A673 (cell line): Measurements from ENCODE around the gene PTRH2. TPM values are rescaled to one million over a fixed set of nuclear protein-coding genes. Genes with fewer than 3 reads are reported as not detected.

ENCODE experiments used
- BruUV-seq: library from RNA; stranded (reverse); fragments of 400-500 nt; replicated peaks from 2 replicates; lab custom pipeline; 2021; lab: Mats Ljungman, UMichigan
- CTCF ChIA-PET: fragments of 300-600 bp; sonication (Branson Sonifier 250); formaldehyde crosslinking; loops from one replicate; lab custom pipeline; 2022; ENCODE audit warnings: antibody characterized with exemption; lab: Charles Lee
- POLR2A ChIA-PET: fragments of 300-600 bp; sonication (Branson Sonifier 250); formaldehyde crosslinking; loops from one replicate; lab custom pipeline; 2022; ENCODE audit warnings: antibody characterized with exemption; ENCODE audit not compliant: low non-redundant PET; lab: Charles Lee
- DNase-seq: peaks from one replicate; pipeline ENCODE4 v3.0.0-alpha.2; 2015; ENCODE audit warnings: low spot score
- H3K27ac ChIP-seq: fragments of 200-600 bp; sonication (generic); 2 replicates; pipeline ENCODE4 v1.5.1; 2016; ENCODE audit warnings: mixed run types, low read depth, mild to moderate bottlenecking, mixed read lengths, antibody characterized with exemption, low read length; ENCODE audit not compliant: poor library complexity, severe bottlenecking
- H3K27me3 ChIP-seq: fragments of 200-600 bp; sonication (generic); replicated peaks from 2 replicates; pipeline ENCODE4 v1.6.1; 2017; ENCODE audit warnings: mixed run types, low read depth, mild to moderate bottlenecking, mixed read lengths, antibody characterized with exemption, low read length; ENCODE audit not compliant: insufficient read depth, poor library complexity
- H3K36me3 ChIP-seq: fragments of 200-600 bp; sonication (generic); 2 replicates; pipeline ENCODE4 v1.6.1; 2016; ENCODE audit warnings: mixed run types, mild to moderate bottlenecking, mixed read lengths, antibody characterized with exemption, low read length; ENCODE audit not compliant: insufficient read depth, poor library complexity, severe bottlenecking
- H3K4me1 ChIP-seq: fragments of 200-600 bp; sonication (generic); 2 replicates; pipeline ENCODE4 v1.6.1; 2017; ENCODE audit warnings: mixed run types, mild to moderate bottlenecking, mixed read lengths, antibody characterized with exemption, low read length; ENCODE audit not compliant: insufficient read depth, poor library complexity, severe bottlenecking
- H3K4me3 ChIP-seq: fragments of 200-600 bp; sonication (generic); 2 replicates; pipeline ENCODE4 v1.5.1; 2016; ENCODE audit warnings: low read depth, mixed run types, mild to moderate bottlenecking, mixed read lengths, low read length; ENCODE audit not compliant: poor library complexity, severe bottlenecking
- H3K9me3 ChIP-seq: fragments of 200-600 bp; sonication (generic); 2 replicates; pipeline ENCODE4 v1.6.1; 2016; ENCODE audit warnings: mixed run types, low read depth, mild to moderate bottlenecking, mixed read lengths, antibody characterized with exemption, low read length; ENCODE audit not compliant: poor library complexity, severe bottlenecking
- EZH2 ChIP-seq: fragments of 200-600 bp; sonication (generic); IDR thresholded peaks from 2 replicates; pipeline ENCODE4 v1.6.1; 2017; ENCODE audit warnings: borderline replicate concordance, low read depth, mild to moderate bottlenecking, mixed read lengths, antibody characterized with exemption, low read length; ENCODE audit not compliant: poor library complexity, severe bottlenecking
- intact Hi-C: fragments of 100-400 bp; cut with micrococcal nuclease; formaldehyde crosslinking; loops from one replicate; pipeline ENCODE4 v1.10.0; 2022; ENCODE audit not compliant: unreplicated experiment
- total RNA-seq: library from RNA; stranded (reverse); gene quantifications from 2 replicates; pipeline ENCODE4 v1.2.3, GENCODE V29; 2021
- TF ChIP-seq, protein P1 (sequence below): fragments of 300-800, 200-600 bp; sonication (generic); conservative IDR thresholded peaks from 2 replicates; pipeline ENCODE4 v1.5.1; 2017; ENCODE audit warnings: low read depth, mild to moderate bottlenecking, antibody characterized with exemption, low read length, moderate library complexity, mixed read lengths

PTRH2 gene
- total RNA-seq, 1 experiment from 2014 or later = 50.3 TPM

- no peak overlapping the region for H3K4me3 ChIP-seq
- no peaks in the 10 kb centered on the region for H3K36me3 ChIP-seq
- ChIA-PET POLR2A (no interaction called here), CTCF (no interaction called here)
- BruUV-seq = no TSS peak
- peaks cover 9% of the 10 kb centered on the region for H3K4me1 ChIP-seq
- H3K27me3 ChIP-seq = no peaks in the 10 kb centered on the region
- H3K9me3 ChIP-seq = no peaks in the 10 kb centered on the region
- no peak overlapping the region for H3K27ac ChIP-seq
- DNase-seq = no peak
- intact Hi-C loops = no loop called here
- TF ChIP-seq EZH2 = no peak
- TF ChIP-seq, protein P1, sequence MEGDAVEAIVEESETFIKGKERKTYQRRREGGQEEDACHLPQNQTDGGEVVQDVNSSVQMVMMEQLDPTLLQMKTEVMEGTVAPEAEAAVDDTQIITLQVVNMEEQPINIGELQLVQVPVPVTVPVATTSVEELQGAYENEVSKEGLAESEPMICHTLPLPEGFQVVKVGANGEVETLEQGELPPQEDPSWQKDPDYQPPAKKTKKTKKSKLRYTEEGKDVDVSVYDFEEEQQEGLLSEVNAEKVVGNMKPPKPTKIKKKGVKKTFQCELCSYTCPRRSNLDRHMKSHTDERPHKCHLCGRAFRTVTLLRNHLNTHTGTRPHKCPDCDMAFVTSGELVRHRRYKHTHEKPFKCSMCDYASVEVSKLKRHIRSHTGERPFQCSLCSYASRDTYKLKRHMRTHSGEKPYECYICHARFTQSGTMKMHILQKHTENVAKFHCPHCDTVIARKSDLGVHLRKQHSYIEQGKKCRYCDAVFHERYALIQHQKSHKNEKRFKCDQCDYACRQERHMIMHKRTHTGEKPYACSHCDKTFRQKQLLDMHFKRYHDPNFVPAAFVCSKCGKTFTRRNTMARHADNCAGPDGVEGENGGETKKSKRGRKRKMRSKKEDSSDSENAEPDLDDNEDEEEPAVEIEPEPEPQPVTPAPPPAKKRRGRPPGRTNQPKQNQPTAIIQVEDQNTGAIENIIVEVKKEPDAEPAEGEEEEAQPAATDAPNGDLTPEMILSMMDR = no peak
Measured at GRCh38 chr17:59722623-59723022, 15.4 kb upstream of the PTRH2 start.

- no peaks in the 10 kb centered on the region for H3K9me3 ChIP-seq
- DNase-seq = no peak
- H3K27me3 ChIP-seq = no peaks in the 10 kb centered on the region
- ChIA-PET POLR2A (no interaction called here), CTCF (no interaction called here)
- BruUV-seq = no TSS peak
- H3K36me3 ChIP-seq = no peaks in the 10 kb centered on the region
- peaks cover 6% of the 10 kb centered on the region for H3K4me1 ChIP-seq
- intact Hi-C loops = no loop called here
- H3K27ac ChIP-seq = no peak overlapping the region
- TF ChIP-seq, protein P1 = no peak
- no peak for TF ChIP-seq EZH2
- H3K4me3 ChIP-seq = no peak overlapping the region
Measured at GRCh38 chr17:59719526-59719925, 12.3 kb upstream of the PTRH2 start.

- Histone ChIP-seq H3K9me3 (no peaks in the 10 kb centered on the region), H3K27me3 (no peaks in the 10 kb centered on the region), H3K4me3 (no peak overlapping the region), H3K27ac (no peak overlapping the region), H3K36me3 (no peaks in the 10 kb centered on the region), H3K4me1 (peaks cover 6% of the 10 kb centered on the region)
- BruUV-seq = no TSS peak
- CTCF ChIA-PET = interaction anchor here (0.5 kb wide), 1 partner anchor 115 kb away, joined by 5 read pairs; no protein-coding TSS in a partner anchor
- intact Hi-C loops = no loop called here
- POLR2A ChIA-PET = no interaction called here
- TF ChIP-seq EZH2 = no peak
- TF ChIP-seq, protein P1 = no peak
- no peak for DNase-seq
Measured at GRCh38 chr17:59716427-59716826, 9.2 kb upstream of the PTRH2 start.
